ENCODE measurements around the gene PDSS2. TPM values are rescaled to one million over a fixed set of nuclear protein-coding genes. Genes with fewer than 3 reads are reported as not detected.

The PDSS2 gene
- total and polyA plus RNA-seq, 8 donors = 2.7 to 10.1 (median 6.2) TPM

DNA sequence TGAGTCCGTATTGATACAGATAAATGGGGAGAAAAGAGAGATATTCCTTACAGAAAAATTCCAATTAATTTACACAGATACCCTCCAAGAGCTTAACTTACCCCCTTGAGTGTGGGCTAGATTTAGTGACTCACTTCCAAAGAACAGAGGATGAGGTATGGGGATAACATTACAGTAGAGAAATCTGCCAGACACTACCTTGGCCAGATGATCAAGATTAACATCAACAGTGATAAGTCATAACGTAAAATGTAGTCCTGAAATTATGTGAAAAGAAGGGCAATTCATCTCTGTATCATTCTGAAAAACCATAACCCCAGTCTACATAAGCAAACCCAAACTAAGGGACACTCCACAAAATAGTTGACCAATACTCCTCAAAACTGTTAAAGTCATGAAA lies 69.3 kb downstream of the PDSS2 start:
- Histone ChIP-seq H3K4me1 (peaks cover 0 to 11% (median 0%) of the 10 kb centered on the region in 3 donors), H3K9me3 (no peaks in the 10 kb centered on the region), H3K4me3 (no peak overlapping the region), H3K36me3 (no peaks in the 10 kb centered on the region), H3K27me3 (no peaks in the 10 kb centered on the region), H3K27ac (no peak overlapping the region)
- DNase-seq = no peak
- intact Hi-C loops (cut with DNase I) = no loop called here
- no peak for FAIRE-seq
- no peak for ATAC-seq
- WGBS, 2 donors = 87 to 90% methylated on average over 2 of the region's 2 CpGs
- TF ChIP-seq, protein P1, sequence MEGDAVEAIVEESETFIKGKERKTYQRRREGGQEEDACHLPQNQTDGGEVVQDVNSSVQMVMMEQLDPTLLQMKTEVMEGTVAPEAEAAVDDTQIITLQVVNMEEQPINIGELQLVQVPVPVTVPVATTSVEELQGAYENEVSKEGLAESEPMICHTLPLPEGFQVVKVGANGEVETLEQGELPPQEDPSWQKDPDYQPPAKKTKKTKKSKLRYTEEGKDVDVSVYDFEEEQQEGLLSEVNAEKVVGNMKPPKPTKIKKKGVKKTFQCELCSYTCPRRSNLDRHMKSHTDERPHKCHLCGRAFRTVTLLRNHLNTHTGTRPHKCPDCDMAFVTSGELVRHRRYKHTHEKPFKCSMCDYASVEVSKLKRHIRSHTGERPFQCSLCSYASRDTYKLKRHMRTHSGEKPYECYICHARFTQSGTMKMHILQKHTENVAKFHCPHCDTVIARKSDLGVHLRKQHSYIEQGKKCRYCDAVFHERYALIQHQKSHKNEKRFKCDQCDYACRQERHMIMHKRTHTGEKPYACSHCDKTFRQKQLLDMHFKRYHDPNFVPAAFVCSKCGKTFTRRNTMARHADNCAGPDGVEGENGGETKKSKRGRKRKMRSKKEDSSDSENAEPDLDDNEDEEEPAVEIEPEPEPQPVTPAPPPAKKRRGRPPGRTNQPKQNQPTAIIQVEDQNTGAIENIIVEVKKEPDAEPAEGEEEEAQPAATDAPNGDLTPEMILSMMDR (IDR thresholded peaks at IDR 0.05) = no peak

DNA sequence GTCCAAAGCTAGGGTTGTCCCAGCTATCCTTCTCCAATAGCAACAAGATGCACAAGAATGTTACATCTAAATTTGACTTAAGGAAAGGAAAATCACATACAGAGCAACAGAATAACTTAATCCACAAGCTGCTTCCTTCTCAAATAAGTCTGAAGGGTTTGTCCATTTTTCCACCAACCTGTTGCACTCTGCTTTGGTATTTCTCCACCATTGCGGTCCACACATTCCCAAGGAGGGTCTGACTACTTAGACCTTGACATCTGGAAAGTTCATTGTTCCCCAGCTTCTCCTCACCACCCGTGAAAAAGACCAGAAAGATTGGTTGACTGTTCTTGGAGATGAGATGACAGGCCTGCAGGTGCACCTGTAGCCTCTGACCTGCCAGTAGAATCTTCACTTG lies 72.5 kb downstream of the PDSS2 start:
- no peak for ATAC-seq
- FAIRE-seq = no peak
- TF ChIP-seq, protein P1 (IDR thresholded peaks at IDR 0.05) = no peak
- Histone ChIP-seq H3K4me3 (no peak overlapping the region), H3K36me3 (no peaks in the 10 kb centered on the region), H3K9me3 (no peaks in the 10 kb centered on the region), H3K27me3 (no peaks in the 10 kb centered on the region), H3K4me1 (peaks cover 0 to 7% (median 0%) of the 10 kb centered on the region in 3 donors), H3K27ac (no peak overlapping the region)
- WGBS, 2 donors = 69 to 75% methylated on average over 2 of the region's 2 CpGs
- DNase-seq = no peak
- intact Hi-C loops (cut with DNase I) = no loop called here

DNA sequence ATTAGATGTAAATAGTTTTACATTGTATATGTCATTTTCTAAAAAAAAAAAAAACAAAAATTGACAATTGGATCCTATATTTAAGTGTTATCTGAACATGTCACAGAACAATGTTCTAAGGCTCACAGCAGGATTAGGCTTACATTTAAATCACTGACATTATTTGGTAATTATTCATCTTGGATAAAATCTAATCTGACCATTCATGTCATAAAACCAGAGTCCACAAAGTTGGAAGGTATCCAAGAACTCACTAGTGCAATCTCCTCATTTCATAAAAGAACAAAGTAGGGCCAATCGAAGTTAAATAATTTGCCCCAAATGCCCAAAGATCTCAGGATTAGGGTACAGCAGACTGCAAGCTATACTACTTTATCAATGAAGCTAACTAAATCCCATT lies 73.0 kb downstream of the PDSS2 start:
- TF ChIP-seq, protein P1 (IDR thresholded peaks at IDR 0.05) = no peak
- 38 to 53% methylated on average over 1 of the region's 1 CpG for WGBS, 2 donors
- Histone ChIP-seq H3K9me3 (no peaks in the 10 kb centered on the region), H3K27ac (no peak overlapping the region), H3K4me3 (no peak overlapping the region), H3K36me3 (no peaks in the 10 kb centered on the region), H3K4me1 (peaks cover 0 to 2% (median 0%) of the 10 kb centered on the region in 3 donors), H3K27me3 (no peaks in the 10 kb centered on the region)
- DNase-seq = no peak
- intact Hi-C loops (cut with DNase I) = no loop called here
- peak; percentile 39 for FAIRE-seq
- no peak for ATAC-seq

DNA sequence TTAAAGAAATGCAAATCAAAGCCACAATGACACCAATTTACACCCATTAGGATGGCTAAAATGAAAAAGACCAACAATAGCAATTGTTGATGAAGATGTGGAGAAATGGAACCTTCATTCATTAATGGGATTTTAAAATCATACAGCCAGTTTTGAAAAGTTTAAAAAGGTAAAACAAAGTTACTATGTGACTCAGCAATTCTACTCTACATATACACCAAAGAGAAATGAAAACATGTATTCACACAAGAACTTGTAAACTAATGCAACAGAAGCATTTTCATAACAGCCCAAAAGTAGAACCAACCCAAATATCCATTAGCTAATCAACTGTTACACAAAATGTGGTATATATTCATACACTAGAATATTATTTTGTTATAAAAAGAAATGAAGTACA lies 75.7 kb downstream of the PDSS2 start:
- FAIRE-seq = no peak
- H3K4me3 ChIP-seq = no peak overlapping the region
- H3K9me3 ChIP-seq = no peaks in the 10 kb centered on the region
- no peak for ATAC-seq
- no peaks in the 10 kb centered on the region for H3K27me3 ChIP-seq
- no peak overlapping the region for H3K27ac ChIP-seq
- intact Hi-C loops (cut with DNase I) = no loop called here
- DNase-seq = no peak
- TF ChIP-seq, protein P1 (IDR thresholded peaks at IDR 0.05) = no peak
- no peaks in the 10 kb centered on the region for H3K4me1 ChIP-seq
- no peaks in the 10 kb centered on the region for H3K36me3 ChIP-seq

DNA sequence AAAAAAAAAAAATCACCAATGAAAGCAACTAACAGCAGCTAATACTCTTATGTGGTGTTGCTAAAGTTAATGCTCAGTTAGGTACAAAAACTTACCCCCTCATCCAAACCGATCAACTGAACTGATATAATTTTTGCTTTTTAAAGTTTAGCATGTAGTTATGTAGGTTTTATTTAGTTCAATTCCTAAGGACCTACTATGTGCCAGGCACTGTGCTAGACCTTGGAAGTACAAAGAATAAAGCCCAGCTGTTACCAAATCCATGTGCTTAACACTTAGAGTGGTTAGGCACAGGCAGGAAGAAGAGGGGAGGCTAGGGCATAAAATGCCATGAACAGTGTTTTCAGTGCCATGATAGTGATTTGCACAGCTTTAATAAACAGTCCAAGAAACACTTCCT lies 85.1 kb downstream of the PDSS2 start:
- DNase-seq (no peak), ATAC-seq (no peak), FAIRE-seq (no peak)
- no peak overlapping the region for H3K27ac ChIP-seq
- H3K36me3 ChIP-seq = no peaks in the 10 kb centered on the region
- H3K27me3 ChIP-seq = no peaks in the 10 kb centered on the region
- WGBS, 2 donors = 96 to 100% methylated on average over 1 of the region's 1 CpG
- intact Hi-C loops (cut with DNase I) = no loop called here
- H3K4me1 ChIP-seq = no peaks in the 10 kb centered on the region
- TF ChIP-seq, protein P1 (IDR thresholded peaks at IDR 0.05) = no peak
- H3K4me3 ChIP-seq = no peak overlapping the region
- H3K9me3 ChIP-seq = no peaks in the 10 kb centered on the region
